ENCODE measurements around the gene LRP4. TPM values are rescaled to one million over a fixed set of nuclear protein-coding genes. Genes with fewer than 3 reads are reported as not detected.

Gene LRP4
- polyA plus RNA-seq, 1 experiment, result 3.8 TPM

DNA sequence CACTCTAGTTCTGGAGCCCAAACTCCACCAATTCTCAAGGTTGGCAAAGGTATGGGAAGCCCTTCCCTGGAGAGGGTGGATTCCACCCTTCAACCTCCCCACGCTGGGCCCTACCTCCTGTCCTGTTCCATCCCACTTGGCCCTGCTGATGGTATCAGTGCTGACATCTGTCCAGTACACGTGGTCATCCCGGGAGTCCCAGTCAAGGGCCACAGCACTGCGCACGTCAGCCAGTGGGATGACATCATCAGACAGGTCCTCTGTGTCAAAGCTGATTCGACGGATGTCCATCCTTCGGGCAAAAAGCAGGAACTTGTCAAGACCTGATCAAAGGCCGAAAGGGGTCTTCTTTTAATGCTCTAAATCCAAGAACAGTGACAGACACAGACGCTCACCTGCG lies 32.1 kb downstream of the LRP4 start:
- ChIA-PET CTCF (interaction anchor here (3.3 kb wide), 1 partner anchor 267 kb away, joined by 14 read pairs; no protein-coding TSS in a partner anchor), POLR2A (no interaction called here)
- H3K27me3 ChIP-seq (ENCODE audit: control insufficient read depth, insufficient read depth, low read length), result no peaks in the 10 kb centered on the region
- H3K4me3 ChIP-seq (ENCODE audit: low read depth, low read length), result no peak overlapping the region
- no peak overlapping the region for H3K27ac ChIP-seq (ENCODE audit: low read depth, low read length)
- no peak for DNase-seq (ENCODE audit: low read depth, low spot score)
- TF ChIP-seq, protein P1, sequence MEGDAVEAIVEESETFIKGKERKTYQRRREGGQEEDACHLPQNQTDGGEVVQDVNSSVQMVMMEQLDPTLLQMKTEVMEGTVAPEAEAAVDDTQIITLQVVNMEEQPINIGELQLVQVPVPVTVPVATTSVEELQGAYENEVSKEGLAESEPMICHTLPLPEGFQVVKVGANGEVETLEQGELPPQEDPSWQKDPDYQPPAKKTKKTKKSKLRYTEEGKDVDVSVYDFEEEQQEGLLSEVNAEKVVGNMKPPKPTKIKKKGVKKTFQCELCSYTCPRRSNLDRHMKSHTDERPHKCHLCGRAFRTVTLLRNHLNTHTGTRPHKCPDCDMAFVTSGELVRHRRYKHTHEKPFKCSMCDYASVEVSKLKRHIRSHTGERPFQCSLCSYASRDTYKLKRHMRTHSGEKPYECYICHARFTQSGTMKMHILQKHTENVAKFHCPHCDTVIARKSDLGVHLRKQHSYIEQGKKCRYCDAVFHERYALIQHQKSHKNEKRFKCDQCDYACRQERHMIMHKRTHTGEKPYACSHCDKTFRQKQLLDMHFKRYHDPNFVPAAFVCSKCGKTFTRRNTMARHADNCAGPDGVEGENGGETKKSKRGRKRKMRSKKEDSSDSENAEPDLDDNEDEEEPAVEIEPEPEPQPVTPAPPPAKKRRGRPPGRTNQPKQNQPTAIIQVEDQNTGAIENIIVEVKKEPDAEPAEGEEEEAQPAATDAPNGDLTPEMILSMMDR (IDR thresholded peaks at IDR 0.05; ENCODE audit: low read depth, low read length), result no peak
- no peaks in the 10 kb centered on the region for H3K9me3 ChIP-seq (ENCODE audit: control insufficient read depth, insufficient read depth, low read length)

DNA sequence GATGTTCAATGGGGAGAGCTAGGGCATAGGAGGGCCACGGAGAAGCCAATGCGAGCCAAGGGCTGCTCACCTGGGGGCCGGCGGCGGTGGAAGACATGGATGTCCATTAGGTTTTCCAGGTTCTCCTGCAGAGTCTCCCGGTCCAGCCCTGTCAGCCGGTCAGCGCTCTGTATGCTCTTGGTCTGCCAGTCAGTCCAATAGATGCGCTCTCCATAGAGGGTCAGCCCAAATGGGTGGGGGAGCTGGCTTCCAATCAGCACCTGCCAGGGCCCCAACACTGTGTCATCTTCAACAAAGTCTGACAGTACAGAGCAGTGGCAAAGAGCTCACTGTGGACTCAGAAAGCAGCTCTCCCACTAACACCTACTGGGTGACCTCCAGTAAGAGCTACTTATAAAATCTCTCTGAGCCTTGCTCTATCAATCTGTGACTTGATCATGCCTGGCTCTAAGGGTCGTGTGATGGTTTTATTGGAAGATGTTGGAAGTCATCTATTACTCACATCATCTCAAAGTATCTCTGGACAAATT lies 39.2 kb downstream of the LRP4 start:
- Histone ChIP-seq H3K27me3 (ENCODE audit: control insufficient read depth, insufficient read depth, low read length) (no peaks in the 10 kb centered on the region), H3K9me3 (ENCODE audit: control insufficient read depth, insufficient read depth, low read length) (no peaks in the 10 kb centered on the region), H3K4me3 (ENCODE audit: low read depth, low read length) (no peak overlapping the region), H3K27ac (ENCODE audit: low read depth, low read length) (no peak overlapping the region)
- ChIA-PET CTCF (interaction anchor here (3.6 kb wide), 1 partner anchor 274 kb away, joined by 18 read pairs; no protein-coding TSS in a partner anchor), POLR2A (no interaction called here)
- TF ChIP-seq, protein P1 (IDR thresholded peaks at IDR 0.05; ENCODE audit: low read depth, low read length), result no peak
- no peak for DNase-seq (ENCODE audit: low read depth, low spot score)

DNA sequence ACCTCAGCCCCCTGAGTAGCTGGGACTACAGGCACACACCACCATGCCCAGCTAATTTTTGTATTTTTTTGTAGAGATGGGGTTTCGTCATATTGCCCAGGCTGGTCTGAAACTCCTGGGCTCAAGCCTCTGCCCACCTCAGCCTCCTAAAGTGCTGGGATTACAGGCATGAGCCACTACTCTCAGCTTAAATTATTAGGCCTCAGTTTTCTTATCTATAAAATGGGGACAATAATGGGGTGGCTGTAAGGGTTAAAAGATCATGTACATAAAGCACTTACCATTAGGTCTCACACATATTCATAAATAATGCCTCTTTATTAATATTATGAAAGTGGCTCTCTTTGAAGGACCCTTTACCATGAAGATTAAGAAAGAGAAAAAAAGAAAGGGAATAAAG lies 40.8 kb downstream of the LRP4 start:
- H3K27me3 ChIP-seq (ENCODE audit: control insufficient read depth, insufficient read depth, low read length), result no peaks in the 10 kb centered on the region
- DNase-seq (ENCODE audit: low read depth, low spot score), result no peak
- H3K4me3 ChIP-seq (ENCODE audit: low read depth, low read length), result no peak overlapping the region
- no peaks in the 10 kb centered on the region for H3K9me3 ChIP-seq (ENCODE audit: control insufficient read depth, insufficient read depth, low read length)
- ChIA-PET POLR2A (no interaction called here), CTCF (interaction anchor here (0.6 kb wide), 1 partner anchor 492 kb away, joined by 3 read pairs; no protein-coding TSS in a partner anchor)
- TF ChIP-seq, protein P1 (IDR thresholded peaks at IDR 0.05; ENCODE audit: low read depth, low read length), result no peak
- H3K27ac ChIP-seq (ENCODE audit: low read depth, low read length), result no peak overlapping the region

DNA sequence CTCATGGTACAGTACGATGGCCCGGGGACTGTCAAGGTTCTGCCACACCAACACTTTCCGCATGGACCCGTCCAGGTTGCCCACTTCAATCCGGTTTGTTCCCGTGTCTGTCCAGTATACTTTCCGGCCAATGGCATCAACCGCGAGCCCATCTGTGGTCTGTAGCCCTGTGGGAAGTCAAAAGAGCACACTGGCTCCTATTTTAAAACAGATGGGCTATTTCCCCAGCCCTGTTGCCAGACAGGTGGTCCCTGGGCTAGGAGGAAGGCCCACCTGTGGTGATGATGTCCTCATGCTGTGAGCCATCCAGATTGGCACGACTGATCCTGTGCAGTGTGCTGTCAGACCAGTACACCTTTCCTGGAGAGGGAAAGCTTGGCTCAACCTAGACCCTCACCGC lies 41.9 kb downstream of the LRP4 start:
- no peaks in the 10 kb centered on the region for H3K9me3 ChIP-seq (ENCODE audit: control insufficient read depth, insufficient read depth, low read length)
- DNase-seq (ENCODE audit: low read depth, low spot score), result no peak
- ChIA-PET POLR2A (no interaction called here), CTCF (interaction anchor here (0.6 kb wide), 1 partner anchor 58 kb away, joined by 3 read pairs; no protein-coding TSS in a partner anchor)
- no peaks in the 10 kb centered on the region for H3K27me3 ChIP-seq (ENCODE audit: control insufficient read depth, insufficient read depth, low read length)
- TF ChIP-seq, protein P1 (IDR thresholded peaks at IDR 0.05; ENCODE audit: low read depth, low read length), result no peak
- H3K4me3 ChIP-seq (ENCODE audit: low read depth, low read length), result no peak overlapping the region
- H3K27ac ChIP-seq (ENCODE audit: low read depth, low read length), result no peak overlapping the region

DNA sequence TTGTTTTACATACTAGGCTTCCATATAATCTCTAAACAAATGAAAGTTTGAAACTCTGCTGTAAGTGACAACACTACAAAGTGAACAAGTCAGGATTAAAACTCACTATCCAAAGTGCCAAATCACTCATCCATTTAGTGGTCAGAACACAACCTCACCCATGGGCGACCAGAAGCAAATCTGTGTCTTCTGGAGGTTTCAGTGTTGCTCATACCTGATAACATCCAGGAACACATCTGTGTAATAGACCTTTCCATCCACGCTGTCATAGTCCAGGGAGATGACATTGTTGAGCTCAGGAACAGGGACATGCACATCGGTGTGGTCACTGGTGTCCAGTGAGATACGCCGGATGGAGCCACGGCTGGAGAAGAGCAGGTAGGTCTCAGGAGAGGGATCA lies 43.8 kb downstream of the LRP4 start:
- ChIA-PET CTCF (no interaction called here), POLR2A (no interaction called here)
- Histone ChIP-seq H3K9me3 (ENCODE audit: control insufficient read depth, insufficient read depth, low read length) (no peaks in the 10 kb centered on the region), H3K27me3 (ENCODE audit: control insufficient read depth, insufficient read depth, low read length) (no peaks in the 10 kb centered on the region), H3K4me3 (ENCODE audit: low read depth, low read length) (no peak overlapping the region), H3K27ac (ENCODE audit: low read depth, low read length) (no peak overlapping the region)
- TF ChIP-seq, protein P1 (IDR thresholded peaks at IDR 0.05; ENCODE audit: low read depth, low read length), result no peak
- DNase-seq (ENCODE audit: low read depth, low spot score), result no peak
